Ishikawa (cell line): ENCODE measurements around the gene TMPRSS7.
A peak's percentile ranks its signal among the peaks of the same experiment; 100 is the strongest.

Source experiments
- CEBPB ChIP-seq: IDR thresholded peaks from 2 replicates; pipeline ENCODE4 v1.6.1; 2012
- CREB1 ChIP-seq: IDR thresholded peaks from 2 replicates; pipeline ENCODE4 v1.6.1; 2012; ENCODE audit warnings: low read depth
- EGR1 ChIP-seq: IDR thresholded peaks from 2 replicates; pipeline ENCODE4 v1.6.1; 2012
- EP300 ChIP-seq: IDR thresholded peaks from 2 replicates; pipeline ENCODE4 v1.6.1; 2012; ENCODE audit warnings: borderline replicate concordance
- FOXM1 ChIP-seq: IDR thresholded peaks from 2 replicates; pipeline ENCODE4 v1.6.1; 2012; ENCODE audit warnings: low read depth, borderline replicate concordance
- MAX ChIP-seq: IDR thresholded peaks from 2 replicates; pipeline ENCODE4 v1.6.1; 2012
- NFIC ChIP-seq: IDR thresholded peaks from 2 replicates; pipeline ENCODE4 v1.6.1; 2012
- RAD21 ChIP-seq: IDR thresholded peaks from 2 replicates; pipeline ENCODE4 v1.6.1; 2012; ENCODE audit warnings: low read depth
- REST ChIP-seq: IDR thresholded peaks from 2 replicates; pipeline ENCODE4 v1.6.1; 2012; ENCODE audit warnings: low read depth, mild to moderate bottlenecking
- TAF1 ChIP-seq: IDR thresholded peaks from 2 replicates; pipeline ENCODE4 v1.6.1; 2012; ENCODE audit warnings: low read depth, mild to moderate bottlenecking
- TCF12 ChIP-seq: IDR thresholded peaks from 2 replicates; pipeline ENCODE4 v1.6.1; 2012; ENCODE audit warnings: low read depth
- TEAD4 ChIP-seq: IDR thresholded peaks from 2 replicates; pipeline ENCODE4 v1.6.1; 2012
- USF1 ChIP-seq: IDR thresholded peaks from 2 replicates; pipeline ENCODE4 v1.6.1; 2012
- YY1 ChIP-seq: IDR thresholded peaks from 2 replicates; pipeline ENCODE4 v1.6.1; 2012; ENCODE audit warnings: low read depth
- ZBTB7A ChIP-seq: IDR thresholded peaks from 2 replicates; pipeline ENCODE4 v1.6.1; 2012; ENCODE audit warnings: low read depth

Gene TMPRSS7

GRCh38 chr3:112053229-112053628 lies 18.7 kb downstream of the TMPRSS7 start:
- TF ChIP-seq YY1 (no peak), REST (no peak), TCF12 (no peak), NFIC (no peak), USF1 (no peak), TAF1 (no peak), CREB1 (no peak), RAD21 (no peak), CEBPB (no peak), MAX (no peak)

- TF ChIP-seq CREB1: no peak
Observed at GRCh38 chr3:112056451-112056929, 22.0 kb downstream of the TMPRSS7 start.

- no peak for TF ChIP-seq TCF12
- no peak for TF ChIP-seq EP300
- no peak for TF ChIP-seq TEAD4
- no peak for TF ChIP-seq MAX
- TF ChIP-seq TAF1: no peak
Observed at GRCh38 chr3:112059497-112059896, 25.0 kb downstream of the TMPRSS7 start.

- peak; percentile 81 for TF ChIP-seq TEAD4
- TF ChIP-seq REST: 0 out of 2 replicates have a peak, but pooled peaks have one; percentile 3
- no peak for TF ChIP-seq ZBTB7A
Observed at GRCh38 chr3:112061152-112061551, 26.6 kb downstream of the TMPRSS7 start.

GRCh38 chr3:112074006-112074405 lies 39.5 kb downstream of the TMPRSS7 start:
- TF ChIP-seq YY1 (no peak), CEBPB (no peak), ZBTB7A (no peak), FOXM1 (no peak), TCF12 (no peak), USF1 (no peak), TAF1 (no peak), TEAD4 (no peak), EGR1 (no peak), CREB1 (no peak), RAD21 (no peak), NFIC (no peak), EP300 (no peak)

- TF ChIP-seq USF1: no peak; the same call in 1 of the 2 replicates
- no peak for TF ChIP-seq TCF12
- no peak for TF ChIP-seq TAF1
- no peak for TF ChIP-seq NFIC
- TF ChIP-seq MAX: no peak
- no peak for TF ChIP-seq REST
- TF ChIP-seq ZBTB7A: no peak
- no peak for TF ChIP-seq CEBPB
- TF ChIP-seq RAD21: no peak
- no peak for TF ChIP-seq EGR1
- no peak for TF ChIP-seq CREB1
- TF ChIP-seq TEAD4: no peak
- no peak for TF ChIP-seq EP300
- TF ChIP-seq YY1: no peak
- TF ChIP-seq FOXM1: no peak
Observed at GRCh38 chr3:112074616-112075497, 40.3 kb downstream of the TMPRSS7 start.
